ENCODE data around the gene RBKS. TPM values are rescaled to one million over a fixed set of nuclear protein-coding genes. Genes with fewer than 3 reads are reported as not detected.

RBKS gene
- total RNA-seq, 1 experiment from 2014 or later = 1.7 TPM

DNA sequence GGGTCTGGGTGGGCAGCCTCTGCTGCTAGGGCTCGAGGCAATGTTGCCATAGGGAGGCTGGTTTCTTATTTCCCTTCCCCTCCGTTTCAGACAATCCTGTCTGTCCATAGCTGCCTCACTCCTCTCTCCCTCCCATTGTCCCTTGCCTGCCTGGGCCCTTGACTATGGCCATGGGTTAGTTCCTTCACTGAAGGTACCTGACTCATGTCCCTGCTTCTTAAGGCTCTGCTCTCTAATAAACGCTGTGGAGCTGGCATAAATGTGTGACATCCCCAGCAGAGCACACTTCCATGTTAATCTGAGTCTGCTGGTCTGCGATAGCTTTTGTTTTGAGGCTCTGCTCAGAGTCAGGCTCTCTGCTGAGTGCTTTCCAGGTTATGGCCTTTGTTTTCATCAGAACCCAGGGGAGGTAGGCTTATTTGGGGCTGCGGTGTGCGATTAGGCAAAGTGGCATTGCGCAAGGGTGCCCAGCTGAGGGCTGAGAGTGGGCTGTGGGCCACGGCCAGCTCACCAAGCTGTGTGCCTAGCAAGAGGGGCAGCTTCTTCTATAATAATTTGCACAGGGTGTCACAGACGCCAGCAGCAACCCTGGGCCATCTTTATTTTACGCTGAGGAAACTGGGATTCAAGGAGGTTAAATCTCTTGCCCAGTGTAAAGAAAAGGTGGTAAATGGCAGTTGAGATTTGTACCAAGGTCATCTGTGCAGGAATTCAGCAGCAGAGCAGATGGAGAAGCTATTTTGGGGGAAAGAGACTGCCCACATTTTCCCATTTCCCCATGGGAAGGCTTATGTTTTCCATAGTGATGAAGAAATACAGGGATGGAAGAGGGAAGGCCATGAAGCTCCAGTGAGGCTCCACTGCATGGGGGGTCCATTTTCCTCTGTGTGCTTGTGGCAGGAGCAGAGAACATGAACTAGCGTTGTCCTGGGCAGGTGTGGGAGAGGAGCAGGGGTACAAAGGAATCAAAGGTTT is 93.1 kb downstream of the RBKS start (continued):
- TF ChIP-seq TEAD4 (CRISPR knock-in tag; IDR thresholded peaks at IDR 0.05) = no peak
- no peak for TF ChIP-seq KAT7 (CRISPR knock-in tag; IDR thresholded peaks at IDR 0.05; ENCODE audit: borderline replicate concordance)
- TF ChIP-seq FOXK1 (CRISPR knock-in tag; IDR thresholded peaks at IDR 0.05) = no peak

- Mint-ChIP-seq H3K4me3 (no peak overlapping the region), H3K27ac (no peak overlapping the region), H3K36me3 (no peaks in the 10 kb centered on the region), H3K4me1 (no peaks in the 10 kb centered on the region), H3K9me3 (no peaks in the 10 kb centered on the region), H3K27me3 (ENCODE audit: low read depth) (peaks cover 4% of the 10 kb centered on the region; the same call in 1 of the 2 replicates)
- ChIA-PET POLR2A (no interaction called here), CTCF (no interaction called here)
- ATAC-seq (no peak), DNase-seq (ENCODE audit: low spot score) (no peak)
- TF ChIP-seq TEAD1 (CRISPR knock-in tag; IDR thresholded peaks at IDR 0.05) = no peak
- no peak for TF ChIP-seq AR (CRISPR knock-in tag; IDR thresholded peaks at IDR 0.05)
- no peak for TF ChIP-seq OVOL2 (CRISPR knock-in tag; IDR thresholded peaks at IDR 0.05; ENCODE audit: borderline replicate concordance)
- no peak for TF ChIP-seq ATF1 (CRISPR knock-in tag; IDR thresholded peaks at IDR 0.05)
- TF ChIP-seq NR1H2 (CRISPR knock-in tag; IDR thresholded peaks at IDR 0.05) = no peak
- TF ChIP-seq, protein P1, sequence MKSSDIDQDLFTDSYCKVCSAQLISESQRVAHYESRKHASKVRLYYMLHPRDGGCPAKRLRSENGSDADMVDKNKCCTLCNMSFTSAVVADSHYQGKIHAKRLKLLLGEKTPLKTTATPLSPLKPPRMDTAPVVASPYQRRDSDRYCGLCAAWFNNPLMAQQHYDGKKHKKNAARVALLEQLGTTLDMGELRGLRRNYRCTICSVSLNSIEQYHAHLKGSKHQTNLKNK (CRISPR knock-in tag; IDR thresholded peaks at IDR 0.05) = no peak
- TF ChIP-seq CDX4 (CRISPR knock-in tag; IDR thresholded peaks at IDR 0.05; ENCODE audit: borderline replicate concordance) = no peak
- no peak for TF ChIP-seq ZNF138 (CRISPR knock-in tag; conservative IDR thresholded peaks at IDR 0.05)
- no peak for TF ChIP-seq ZNF396 (CRISPR knock-in tag; IDR thresholded peaks at IDR 0.05; ENCODE audit: borderline replicate concordance)
- TF ChIP-seq MXD4 (CRISPR knock-in tag; IDR thresholded peaks at IDR 0.05; ENCODE audit: borderline replicate concordance) = no peak
- TF ChIP-seq CREB1 (CRISPR knock-in tag; IDR thresholded peaks at IDR 0.05) = no peak
- TF ChIP-seq, protein P2, sequence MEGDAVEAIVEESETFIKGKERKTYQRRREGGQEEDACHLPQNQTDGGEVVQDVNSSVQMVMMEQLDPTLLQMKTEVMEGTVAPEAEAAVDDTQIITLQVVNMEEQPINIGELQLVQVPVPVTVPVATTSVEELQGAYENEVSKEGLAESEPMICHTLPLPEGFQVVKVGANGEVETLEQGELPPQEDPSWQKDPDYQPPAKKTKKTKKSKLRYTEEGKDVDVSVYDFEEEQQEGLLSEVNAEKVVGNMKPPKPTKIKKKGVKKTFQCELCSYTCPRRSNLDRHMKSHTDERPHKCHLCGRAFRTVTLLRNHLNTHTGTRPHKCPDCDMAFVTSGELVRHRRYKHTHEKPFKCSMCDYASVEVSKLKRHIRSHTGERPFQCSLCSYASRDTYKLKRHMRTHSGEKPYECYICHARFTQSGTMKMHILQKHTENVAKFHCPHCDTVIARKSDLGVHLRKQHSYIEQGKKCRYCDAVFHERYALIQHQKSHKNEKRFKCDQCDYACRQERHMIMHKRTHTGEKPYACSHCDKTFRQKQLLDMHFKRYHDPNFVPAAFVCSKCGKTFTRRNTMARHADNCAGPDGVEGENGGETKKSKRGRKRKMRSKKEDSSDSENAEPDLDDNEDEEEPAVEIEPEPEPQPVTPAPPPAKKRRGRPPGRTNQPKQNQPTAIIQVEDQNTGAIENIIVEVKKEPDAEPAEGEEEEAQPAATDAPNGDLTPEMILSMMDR (IDR thresholded peaks at IDR 0.05) = no peak
- no peak for TF ChIP-seq NR2C2 (CRISPR knock-in tag; IDR thresholded peaks at IDR 0.05)
- TF ChIP-seq ZNF423 (CRISPR knock-in tag; IDR thresholded peaks at IDR 0.05) = no peak
- TF ChIP-seq, protein P3, sequence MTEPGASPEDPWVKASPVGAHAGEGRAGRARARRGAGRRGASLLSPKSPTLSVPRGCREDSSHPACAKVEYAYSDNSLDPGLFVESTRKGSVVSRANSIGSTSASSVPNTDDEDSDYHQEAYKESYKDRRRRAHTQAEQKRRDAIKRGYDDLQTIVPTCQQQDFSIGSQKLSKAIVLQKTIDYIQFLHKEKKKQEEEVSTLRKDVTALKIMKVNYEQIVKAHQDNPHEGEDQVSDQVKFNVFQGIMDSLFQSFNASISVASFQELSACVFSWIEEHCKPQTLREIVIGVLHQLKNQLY (CRISPR knock-in tag; IDR thresholded peaks at IDR 0.05) = no peak
- no peak for TF ChIP-seq NFYB (CRISPR knock-in tag; conservative IDR thresholded peaks at IDR 0.05; ENCODE audit: low read depth)
- TF ChIP-seq ZNF416 (CRISPR knock-in tag; IDR thresholded peaks at IDR 0.05) = no peak
- TF ChIP-seq, protein P4, sequence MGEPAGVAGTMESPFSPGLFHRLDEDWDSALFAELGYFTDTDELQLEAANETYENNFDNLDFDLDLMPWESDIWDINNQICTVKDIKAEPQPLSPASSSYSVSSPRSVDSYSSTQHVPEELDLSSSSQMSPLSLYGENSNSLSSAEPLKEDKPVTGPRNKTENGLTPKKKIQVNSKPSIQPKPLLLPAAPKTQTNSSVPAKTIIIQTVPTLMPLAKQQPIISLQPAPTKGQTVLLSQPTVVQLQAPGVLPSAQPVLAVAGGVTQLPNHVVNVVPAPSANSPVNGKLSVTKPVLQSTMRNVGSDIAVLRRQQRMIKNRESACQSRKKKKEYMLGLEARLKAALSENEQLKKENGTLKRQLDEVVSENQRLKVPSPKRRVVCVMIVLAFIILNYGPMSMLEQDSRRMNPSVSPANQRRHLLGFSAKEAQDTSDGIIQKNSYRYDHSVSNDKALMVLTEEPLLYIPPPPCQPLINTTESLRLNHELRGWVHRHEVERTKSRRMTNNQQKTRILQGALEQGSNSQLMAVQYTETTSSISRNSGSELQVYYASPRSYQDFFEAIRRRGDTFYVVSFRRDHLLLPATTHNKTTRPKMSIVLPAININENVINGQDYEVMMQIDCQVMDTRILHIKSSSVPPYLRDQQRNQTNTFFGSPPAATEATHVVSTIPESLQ (CRISPR knock-in tag; IDR thresholded peaks at IDR 0.05) = no peak
These were observed 94.3 kb downstream of the RBKS start for GRCh38 chr2:27795868-27796277.

All from WTC11 (cell line).